ENCODE data around the gene SPOCD1.

GRCh38 chr1:31837451-31838158 is 21.8 kb upstream of the SPOCD1 start:
- TF ChIP-seq RAD21 (IDR thresholded peaks at IDR 0.05) (no peak), CTCF (IDR thresholded peaks at IDR 0.05; ENCODE audit: low read depth, low read length, missing input control) (no peak), TAF1 (conservative IDR thresholded peaks at IDR 0.05) (no peak), YY1 (IDR thresholded peaks at IDR 0.05) (no peak), REST (IDR thresholded peaks at IDR 0.05) (no peak), HNF4G (IDR thresholded peaks at IDR 0.05) (no peak), ATF3 (IDR thresholded peaks at IDR 0.05) (no peak)

All from liver (tissue), 3 donors.